NCI-H1436 treated with DMSO at 0.1 percent for 48 hours (cell line): ENCODE results near the gene SMARCD3.

Source experiments
- DNase-seq: peaks from one replicate; lab custom pipeline; 2025; lab: John Stamatoyannopoulos, UW

The SMARCD3 gene

GRCh38 chr7:151272405-151272804 lies 23.9 kb upstream of the SMARCD3 start:
- DNase-seq, result no peak

GRCh38 chr7:151271699-151272355 lies 23.3 kb upstream of the SMARCD3 start:
- no peak for DNase-seq

- no peak for DNase-seq
Measured at GRCh38 chr7:151269511-151269910, 21.0 kb upstream of the SMARCD3 start.

GRCh38 chr7:151265351-151265931 lies 16.9 kb upstream of the SMARCD3 start:
- no peak for DNase-seq

- no peak for DNase-seq
Measured at GRCh38 chr7:151264615-151265014, 16.1 kb upstream of the SMARCD3 start.

- no peak for DNase-seq
Measured at GRCh38 chr7:151261529-151261928, 13.0 kb upstream of the SMARCD3 start.

- no peak for DNase-seq
Measured at GRCh38 chr7:151260883-151261282, 12.4 kb upstream of the SMARCD3 start.

- DNase-seq, result no peak
Measured at GRCh38 chr7:151260471-151260870, 12.0 kb upstream of the SMARCD3 start.

GRCh38 chr7:151257990-151258389 lies 9.5 kb upstream of the SMARCD3 start:
- no peak for DNase-seq

GRCh38 chr7:151256410-151257045 lies 8.0 kb upstream of the SMARCD3 start:
- DNase-seq, result no peak

GRCh38 chr7:151255390-151255789 lies 6.9 kb upstream of the SMARCD3 start:
- DNase-seq, result no peak

GRCh38 chr7:151254851-151255250 lies 6.4 kb upstream of the SMARCD3 start:
- DNase-seq, result no peak

GRCh38 chr7:151254316-151254715 lies 5.8 kb upstream of the SMARCD3 start:
- DNase-seq, result no peak

GRCh38 chr7:151252961-151253711 lies 4.6 kb upstream of the SMARCD3 start:
- DNase-seq, result no peak

GRCh38 chr7:151252561-151252835 lies 4.0 kb upstream of the SMARCD3 start:
- no peak for DNase-seq

GRCh38 chr7:151251689-151252560 lies 3.4 kb upstream of the SMARCD3 start:
- no peak for DNase-seq

- no peak for DNase-seq
Measured at GRCh38 chr7:151251328-151251688, 2.8 kb upstream of the SMARCD3 start.

GRCh38 chr7:151250181-151251132 lies 2.0 kb upstream of the SMARCD3 start:
- DNase-seq, result no peak

GRCh38 chr7:151249732-151250072 lies 1.2 kb upstream of the SMARCD3 start:
- DNase-seq, result no peak

GRCh38 chr7:151249034-151249731 lies 689 bp upstream of the SMARCD3 start:
- DNase-seq, result no peak
